GM23338 (cell line): ENCODE data around the gene CDYL. TPM values are rescaled to one million over a fixed set of nuclear protein-coding genes. Genes with fewer than 3 reads are reported as not detected.

Experiments
- ATAC-seq: fragments of 200-7000 bp; cut with Tn5 transposase; 3 replicates; pipeline ENCODE4 v1.9.1; 2020
- DNase-seq: peaks from one replicate; pipeline ENCODE4 v3.0.0-alpha.2; 2015; ENCODE audit warnings: low spot score
- H2AFZ ChIP-seq: fragments of 200-600 bp; sonication (generic); 2 replicates; pipeline ENCODE4 v1.8.0; 2016; ENCODE audit warnings: antibody characterized with exemption, mild to moderate bottlenecking, moderate library complexity
- H3F3A ChIP-seq: fragments of 200-600 bp; sonication (generic); replicated peaks from 2 replicates; pipeline ENCODE4 v1.8.0; 2017; ENCODE audit warnings: antibody characterized with exemption, mixed run types, low read depth
- H3K27ac ChIP-seq: fragments of 200-600 bp; sonication (generic); 2 replicates; pipeline ENCODE4 v1.6.1; 2016; ENCODE audit warnings: low read depth
- H3K27me3 ChIP-seq: fragments of 200-600 bp; sonication (generic); 2 replicates; pipeline ENCODE4 v1.8.0; 2016; ENCODE audit warnings: mild to moderate bottlenecking, mixed run types, moderate library complexity; ENCODE audit not compliant: insufficient read depth
- H3K36me3 ChIP-seq: fragments of 200-600 bp; sonication (generic); 2 replicates; pipeline ENCODE4 v1.8.0; 2016; ENCODE audit warnings: mild to moderate bottlenecking; ENCODE audit not compliant: insufficient read depth
- H3K4me1 ChIP-seq: fragments of 200-600 bp; sonication (generic); 2 replicates; pipeline ENCODE4 v1.8.0; 2016; ENCODE audit warnings: mild to moderate bottlenecking, moderate library complexity; ENCODE audit not compliant: insufficient read depth
- H3K4me2 ChIP-seq: fragments of 200-600 bp; sonication (generic); 2 replicates; pipeline ENCODE4 v1.7.1; 2017; ENCODE audit warnings: mixed run types
- H3K4me3 ChIP-seq: fragments of 200-600 bp; sonication (generic); 2 replicates; pipeline ENCODE4 v1.6.1; 2016; ENCODE audit warnings: mixed run types
- H3K79me2 ChIP-seq: fragments of 200-600 bp; sonication (generic); replicated peaks from 2 replicates; pipeline ENCODE4 v1.8.0; 2017; ENCODE audit warnings: mild to moderate bottlenecking; ENCODE audit not compliant: insufficient read depth
- H3K9me2 ChIP-seq: fragments of 200-600 bp; sonication (generic); 2 replicates; pipeline ENCODE4 v1.8.0; 2017; ENCODE audit not compliant: insufficient read depth
- H4K20me1 ChIP-seq: fragments of 200-600 bp; sonication (generic); replicated peaks from 2 replicates; pipeline ENCODE4 v1.8.0; 2017; ENCODE audit warnings: mild to moderate bottlenecking; ENCODE audit not compliant: insufficient read depth
- H3K27ac Mint-ChIP-seq: 2 replicates; pipeline ENCODE4 v1.8.0; 2020; ENCODE audit warnings: inconsistent platforms, mild to moderate bottlenecking, moderate library complexity, mixed read lengths
- H3K27me3 Mint-ChIP-seq: 3 replicates; pipeline ENCODE4 v1.8.0; 2022; ENCODE audit warnings: low read depth, mild to moderate bottlenecking, moderate library complexity, mixed read lengths, inconsistent platforms; ENCODE audit not compliant: insufficient read depth, poor library complexity
- H3K36me3 Mint-ChIP-seq: 3 replicates; pipeline ENCODE4 v1.8.0; 2021; ENCODE audit warnings: low read depth, mild to moderate bottlenecking, inconsistent platforms, moderate library complexity, mixed read lengths
- H3K4me1 Mint-ChIP-seq: 3 replicates; pipeline ENCODE4 v1.8.0; 2020; ENCODE audit warnings: mild to moderate bottlenecking, inconsistent platforms, mixed read lengths
- H3K4me3 Mint-ChIP-seq: 3 replicates; pipeline ENCODE4 v1.8.0; 2021; ENCODE audit warnings: moderate library complexity, mild to moderate bottlenecking, inconsistent platforms, mixed read lengths
- H3K9me3 Mint-ChIP-seq: 3 replicates; pipeline ENCODE4 v1.8.0; 2020; ENCODE audit warnings: moderate library complexity, mild to moderate bottlenecking, inconsistent platforms, mixed read lengths
- CTCF ChIP-seq, 2 experiments: fragments of 200-600 bp in 1 of 2; sonication (generic) in 1 of 2; conservative IDR thresholded peaks; 2 replicates each; pipeline versions ENCODE4 v1.5.1 to v1.6.1; 2016 to 2017; ENCODE audit warnings: antibody characterized with exemption in 2 of 2, low read depth in 2 of 2, mild to moderate bottlenecking in 2 of 2, moderate library complexity in 1 of 2
- EZH2 ChIP-seq: fragments of 200-600 bp; sonication (generic); IDR thresholded peaks from one replicate; pipeline ENCODE4 v1.8.0; 2017; ENCODE audit warnings: antibody characterized with exemption, mild to moderate bottlenecking, low read depth; ENCODE audit not compliant: unreplicated experiment
- NANOG ChIP-seq: IDR thresholded peaks from 2 replicates; pipeline ENCODE4 v1.6.1; 2016; ENCODE audit warnings: antibody characterized with exemption, borderline replicate concordance
- POLR2AphosphoS5 ChIP-seq: IDR thresholded peaks from 2 replicates; pipeline ENCODE4 v1.6.1; 2016; ENCODE audit warnings: antibody characterized with exemption, low read depth
- STAT1 ChIP-seq: IDR thresholded peaks from one replicate; pipeline ENCODE4 v1.6.1; 2016; ENCODE audit warnings: antibody characterized with exemption; ENCODE audit not compliant: unreplicated experiment
- ZNF114 ChIP-seq: fragments of 250-450 bp; sonication (Bioruptor Pico); IDR thresholded peaks from 2 replicates; pipeline ENCODE4 v1.5.0; 2020; ENCODE audit warnings: mild to moderate bottlenecking, moderate library complexity
- ZNF462 ChIP-seq: fragments of 250-450 bp; sonication (Bioruptor Pico); IDR thresholded peaks from 2 replicates; pipeline ENCODE4 v1.5.0; 2020; ENCODE audit warnings: mild to moderate bottlenecking, moderate library complexity
- polyA plus RNA-seq: library from polyadenylated mRNA; unstranded; fragments of >200 nt; fragmentation: Nextera tagmentation; extraction: Ambion mirVana; gene quantifications from 2 replicates; pipeline ENCODE4 v1.2.1, GENCODE V29; 2016
- total RNA-seq: library from RNA; depleted of rRNA; stranded (reverse); fragments of >200 nt; shearing (Covaris generic); gene quantifications from 2 replicates; pipeline ENCODE4 v1.2.3, GENCODE V29; 2014

The CDYL gene
- total and polyA plus RNA-seq, 2 experiments from 2014 or later: 67.2 to 128 TPM

GRCh38 chr6:4956625-4957024 is 180.4 kb downstream of the CDYL start:
- no peak overlapping the region for H3K4me3 ChIP-seq
- peak; percentile 11 for ATAC-seq
- H3K27ac ChIP-seq: 0 out of 2 replicates have a peak overlapping the region, but pooled peaks have one; percentile 30
- no peak for TF ChIP-seq NANOG
- peak; percentile 28; the same call in 1 of the 2 replicates for TF ChIP-seq POLR2AphosphoS5
- TF ChIP-seq EZH2: no peak
- no peak for TF ChIP-seq ZNF114 (CRISPR knock-in tag)
- no peaks in the 10 kb centered on the region for H3K27me3 ChIP-seq
- Mint-ChIP-seq H3K4me1 (peaks cover 27% of the 10 kb centered on the region), H3K9me3 (peaks cover 3% of the 10 kb centered on the region; the same call in 2 of the 3 replicates), H3K36me3 (peaks cover 38% of the 10 kb centered on the region), H3K27ac (no peak overlapping the region), H3K27me3 (peaks cover 11% of the 10 kb centered on the region), H3K4me3 (no peak overlapping the region)
- H3F3A ChIP-seq: no peaks in the 10 kb centered on the region
- peaks cover 3% of the 10 kb centered on the region; the same call in 1 of the 2 replicates for H3K36me3 ChIP-seq
- no peak overlapping the region for H2AFZ ChIP-seq
- H3K79me2 ChIP-seq: no peaks in the 10 kb centered on the region
- no peaks in the 10 kb centered on the region for H3K9me2 ChIP-seq
- no peak overlapping the region for H3K4me2 ChIP-seq
- DNase-seq: no peak
- peaks cover 3% of the 10 kb centered on the region; the same call in 1 of the 2 replicates for H4K20me1 ChIP-seq
- H3K4me1 ChIP-seq: peaks cover 10% of the 10 kb centered on the region; the same call in 1 of the 2 replicates

- H2AFZ ChIP-seq: no peak overlapping the region
- no peaks in the 10 kb centered on the region for H3K27me3 ChIP-seq
- Mint-ChIP-seq H3K36me3 (peaks cover 28% of the 10 kb centered on the region), H3K9me3 (peaks cover 3% of the 10 kb centered on the region; the same call in 2 of the 3 replicates), H3K27me3 (peaks cover 6% of the 10 kb centered on the region), H3K4me3 (no peak overlapping the region), H3K4me1 (peaks cover 27% of the 10 kb centered on the region), H3K27ac (peak overlapping the region; percentile 51; the same call in 1 of the 2 replicates)
- TF ChIP-seq POLR2AphosphoS5 (peak; percentile 15; the same call in 1 of the 2 replicates), STAT1 (no peak), EZH2 (no peak), CTCF (conservative IDR thresholded peaks at IDR 0.05; ENCODE audit: low read depth in 2 of 2) (peak; percentile 56 to 68; a peak in 3 of 4 replicates), ZNF462 (CRISPR knock-in tag) (no peak)
- ATAC-seq: peak; percentile 86
- no peaks in the 10 kb centered on the region for H3F3A ChIP-seq
- H3K4me2 ChIP-seq: no peak overlapping the region
- DNase-seq: peak; percentile 80
- no peak overlapping the region for H3K4me3 ChIP-seq
- no peaks in the 10 kb centered on the region for H3K79me2 ChIP-seq
- H3K4me1 ChIP-seq: peaks cover 10% of the 10 kb centered on the region; the same call in 1 of the 2 replicates
- no peaks in the 10 kb centered on the region; the same call in 1 of the 2 replicates for H3K36me3 ChIP-seq
- no peak overlapping the region for H3K27ac ChIP-seq
- no peaks in the 10 kb centered on the region for H3K9me2 ChIP-seq
- peaks cover 3% of the 10 kb centered on the region; the same call in 1 of the 2 replicates for H4K20me1 ChIP-seq
Measured at GRCh38 chr6:4957521-4958231, 181.5 kb downstream of the CDYL start.
